Activated CD4-positive, alpha-beta T cell treated with anti-CD3 and anti-CD28 coated beads for 36 hours (primary cell): ENCODE measurements around the gene TEX35. TPM values are rescaled to one million over a fixed set of nuclear protein-coding genes. Genes with fewer than 3 reads are reported as not detected.

Source experiments
- ATAC-seq: fragments of 200-7000 bp; cut with Tn5 transposase; one replicate; pipeline ENCODE4 v1.10.0; 2021; ENCODE audit warnings: mild to moderate bottlenecking, moderate library complexity
- CTCF ChIA-PET: fragments of 350-600 bp; sonication (Branson Sonifier 250); formaldehyde crosslinking; loops from one replicate; lab custom pipeline; 2021; ENCODE audit warnings: antibody characterized with exemption; lab: Charles Lee
- POLR2A ChIA-PET: fragments of 350-600 bp; sonication (Branson Sonifier 250); formaldehyde crosslinking; loops from one replicate; lab custom pipeline; 2021; ENCODE audit warnings: antibody characterized with exemption, inconsistent platforms; lab: Charles Lee
- DNase-seq: peaks from one replicate; pipeline ENCODE4 v3.0.0-alpha.2; 2020
- H3K27ac Mint-ChIP-seq: one replicate; pipeline ENCODE4 v1.8.0; 2021; ENCODE audit warnings: mixed read lengths
- H3K27me3 Mint-ChIP-seq: one replicate; pipeline ENCODE4 v1.8.0; 2021; ENCODE audit warnings: mixed read lengths
- H3K36me3 Mint-ChIP-seq: one replicate; pipeline ENCODE4 v1.8.0; 2021; ENCODE audit warnings: low read depth, mixed read lengths
- H3K4me1 Mint-ChIP-seq: one replicate; pipeline ENCODE4 v1.8.0; 2021; ENCODE audit warnings: mixed read lengths
- H3K4me3 Mint-ChIP-seq: one replicate; pipeline ENCODE4 v1.8.0; 2021; ENCODE audit warnings: mild to moderate bottlenecking, moderate library complexity, mixed read lengths
- H3K9me3 Mint-ChIP-seq: one replicate; pipeline ENCODE4 v1.8.0; 2021; ENCODE audit warnings: low read depth, mixed read lengths
- intact Hi-C, 2 experiments: fragments of 100-400 bp; cut with DNase I in 1 of 2; cut with micrococcal nuclease in 1 of 2; formaldehyde crosslinking; loops; one replicate each; pipeline versions ENCODE4 v1.14.2 to v1.15.1; 2022 to 2024; cut with DNase I, micrococcal nuclease
- total RNA-seq, 2 experiments: library from RNA; stranded (reverse); gene quantifications; one replicate each; pipeline ENCODE4 v1.2.3, GENCODE V29; 2021

Gene TEX35
- total RNA-seq, 2 experiments from 2014 or later: not detected

DNA sequence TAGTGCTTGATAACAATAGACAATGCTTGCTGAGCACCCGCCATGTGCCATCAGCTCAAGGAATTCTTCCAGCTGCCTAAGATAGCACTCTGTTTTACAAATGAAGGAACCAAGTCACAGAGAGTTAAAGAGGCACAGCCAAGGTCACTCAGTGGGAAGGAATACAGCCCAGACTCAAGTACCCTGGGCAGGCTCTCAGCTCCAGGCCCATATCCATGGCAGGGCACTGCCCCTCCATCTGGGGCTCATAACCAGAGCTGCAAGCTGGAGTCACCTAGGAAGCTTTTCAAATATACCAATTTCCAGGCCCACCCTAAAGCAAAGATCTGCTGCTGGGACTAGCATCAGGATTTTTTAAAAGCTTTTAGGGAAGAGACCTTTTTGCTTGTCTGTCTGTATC, 17.8 kb upstream of the TEX35 start:
- H3K4me3 Mint-ChIP-seq: no peak overlapping the region
- ATAC-seq: no peak
- no peaks in the 10 kb centered on the region for H3K4me1 Mint-ChIP-seq
- no peaks in the 10 kb centered on the region for H3K27me3 Mint-ChIP-seq
- no peaks in the 10 kb centered on the region for H3K36me3 Mint-ChIP-seq
- H3K9me3 Mint-ChIP-seq: no peaks in the 10 kb centered on the region
- ChIA-PET CTCF (interaction anchor here (0.6 kb wide), 2 partner anchors 194 to 462 kb away, joined by 3 read pairs; no protein-coding TSS in a partner anchor), POLR2A (no interaction called here)
- intact Hi-C loops: no loop called here
- DNase-seq: no peak
- H3K27ac Mint-ChIP-seq: no peak overlapping the region

DNA sequence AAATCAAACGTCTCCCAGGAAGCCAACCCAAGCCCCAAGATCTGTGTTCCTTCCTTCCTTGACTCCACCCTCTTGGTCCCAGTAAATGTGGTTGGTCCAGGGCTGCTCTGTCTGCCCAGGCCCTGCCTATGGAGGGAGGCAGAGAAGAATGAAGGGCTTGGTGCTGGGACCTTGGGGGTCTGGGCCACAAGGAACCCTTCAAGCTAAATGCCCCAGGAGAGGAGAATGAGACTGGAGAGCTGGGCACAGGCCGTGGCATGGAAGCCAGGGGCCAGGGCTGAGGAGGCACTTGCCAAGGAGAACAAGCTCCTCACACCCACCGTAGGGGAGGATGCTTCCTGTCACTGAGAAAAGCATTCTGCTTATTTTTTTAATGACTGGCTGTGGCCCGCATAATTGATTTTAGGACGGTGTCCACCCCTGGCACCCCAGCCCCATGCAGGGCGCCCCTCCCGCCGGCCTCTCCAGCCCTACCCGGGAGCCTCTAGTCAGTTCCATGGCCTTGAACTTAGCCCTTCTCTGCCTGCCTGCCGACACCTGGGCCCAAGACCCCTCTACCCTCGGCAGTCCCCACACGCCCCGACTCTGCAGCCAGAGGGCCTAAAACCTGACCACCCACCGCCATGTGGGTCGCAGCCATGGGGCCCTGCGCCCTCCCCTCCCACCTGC, 17.0 kb upstream of the TEX35 start:
- H3K9me3 Mint-ChIP-seq: no peaks in the 10 kb centered on the region
- POLR2A ChIA-PET: no interaction called here
- CTCF ChIA-PET: interaction anchor here (0.6 kb wide), 1 partner anchor 463 kb away, joined by 3 read pairs; no protein-coding TSS in a partner anchor

DNA sequence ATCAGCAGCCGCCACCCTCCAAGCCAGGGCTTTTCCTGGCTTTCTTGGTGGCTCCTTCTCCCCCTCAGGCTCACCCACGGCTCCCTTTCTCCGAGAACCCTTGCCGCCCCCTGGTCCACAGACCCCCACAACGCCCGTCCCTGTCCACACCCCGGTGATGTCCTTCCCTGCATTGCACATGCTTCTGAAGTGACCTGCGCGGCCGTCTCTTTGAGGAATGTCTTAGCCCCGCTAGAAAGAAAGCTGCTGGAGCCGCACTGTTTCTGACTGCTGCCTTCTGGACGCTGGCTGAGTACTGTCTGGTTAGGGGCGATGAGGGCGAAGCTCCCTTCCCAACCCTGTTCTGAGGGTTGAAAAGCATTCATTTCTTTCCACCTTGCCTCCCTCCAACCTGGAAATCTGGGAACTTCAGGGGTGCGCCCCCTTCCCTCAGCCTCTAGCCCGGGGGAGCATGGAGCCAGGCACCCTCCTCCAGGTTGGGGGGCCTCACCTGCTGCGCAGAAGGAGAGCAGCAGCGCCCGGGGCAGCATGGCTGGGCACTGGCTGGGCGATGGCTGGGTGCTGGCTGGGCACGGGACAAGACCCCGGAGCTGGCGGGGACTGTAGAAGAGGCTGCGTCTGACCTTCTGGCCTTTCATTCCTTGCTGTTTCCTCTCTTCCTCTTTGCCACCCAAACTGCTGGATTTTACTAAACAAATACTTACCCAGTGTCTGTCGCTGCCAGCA, 16.3 kb upstream of the TEX35 start, which contains the start of gene CLEC20A:
Gene CLEC20A, minus strand, starts transcription at position 555 of the 726 bp plus-strand sequence. Its CDS starts 25 bp downstream, at position 530.
- Mint-ChIP-seq H3K36me3 (no peaks in the 10 kb centered on the region), H3K9me3 (no peaks in the 10 kb centered on the region), H3K27ac (no peak within 1 kb of the TSS), H3K27me3 (no peaks in the 10 kb centered on the region), H3K4me3 (no peak within 1 kb of the TSS), H3K4me1 (no peaks in the 10 kb centered on the region)
- CTCF ChIA-PET: no interaction called here
- ATAC-seq (no peak), DNase-seq (no peak)
- intact Hi-C loops: no loop called here
- POLR2A ChIA-PET: no interaction called here

More for the DNA sequence above, 17.0 kb upstream of the TEX35 start:
- Mint-ChIP-seq H3K4me3 (no peak overlapping the region), H3K36me3 (no peaks in the 10 kb centered on the region), H3K4me1 (no peaks in the 10 kb centered on the region), H3K27me3 (no peaks in the 10 kb centered on the region), H3K27ac (no peak overlapping the region)
- intact Hi-C loops: no loop called here
- ATAC-seq (no peak), DNase-seq (no peak)

DNA sequence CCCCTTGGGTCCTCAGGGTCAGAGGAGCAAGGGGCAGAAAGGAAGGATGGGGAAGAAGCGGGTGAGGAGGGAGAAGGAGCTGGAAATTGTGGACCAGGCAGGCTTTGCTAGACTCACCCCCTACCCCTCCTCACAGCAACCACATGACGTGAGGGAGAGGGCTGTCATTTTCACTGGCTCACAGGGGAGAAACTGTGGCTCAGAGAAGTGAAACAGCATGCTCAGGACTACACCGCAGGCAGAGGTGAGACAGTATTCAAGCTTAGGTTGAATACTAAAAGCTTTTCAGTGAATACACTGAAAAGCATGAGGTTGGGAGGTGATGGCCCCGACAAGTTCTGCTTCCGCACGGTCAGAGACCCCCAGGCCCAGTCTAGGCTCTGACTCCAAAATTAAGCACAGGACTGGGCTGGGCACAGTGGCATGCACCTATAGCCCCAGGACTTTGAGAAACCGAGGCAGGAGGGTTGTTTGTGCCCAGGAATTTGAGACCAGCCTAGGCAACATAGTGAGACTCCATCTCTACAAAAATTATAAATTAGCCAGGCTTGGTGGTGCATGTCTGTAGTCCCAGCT, 14.9 kb upstream of the TEX35 start:
- Mint-ChIP-seq H3K27me3 (no peaks in the 10 kb centered on the region), H3K36me3 (no peaks in the 10 kb centered on the region), H3K4me3 (no peak overlapping the region), H3K4me1 (no peaks in the 10 kb centered on the region), H3K27ac (no peak overlapping the region), H3K9me3 (no peaks in the 10 kb centered on the region)
- POLR2A ChIA-PET: no interaction called here
- DNase-seq: no peak
- intact Hi-C loops: no loop called here
- no peak for ATAC-seq
- CTCF ChIA-PET: no interaction called here

DNA sequence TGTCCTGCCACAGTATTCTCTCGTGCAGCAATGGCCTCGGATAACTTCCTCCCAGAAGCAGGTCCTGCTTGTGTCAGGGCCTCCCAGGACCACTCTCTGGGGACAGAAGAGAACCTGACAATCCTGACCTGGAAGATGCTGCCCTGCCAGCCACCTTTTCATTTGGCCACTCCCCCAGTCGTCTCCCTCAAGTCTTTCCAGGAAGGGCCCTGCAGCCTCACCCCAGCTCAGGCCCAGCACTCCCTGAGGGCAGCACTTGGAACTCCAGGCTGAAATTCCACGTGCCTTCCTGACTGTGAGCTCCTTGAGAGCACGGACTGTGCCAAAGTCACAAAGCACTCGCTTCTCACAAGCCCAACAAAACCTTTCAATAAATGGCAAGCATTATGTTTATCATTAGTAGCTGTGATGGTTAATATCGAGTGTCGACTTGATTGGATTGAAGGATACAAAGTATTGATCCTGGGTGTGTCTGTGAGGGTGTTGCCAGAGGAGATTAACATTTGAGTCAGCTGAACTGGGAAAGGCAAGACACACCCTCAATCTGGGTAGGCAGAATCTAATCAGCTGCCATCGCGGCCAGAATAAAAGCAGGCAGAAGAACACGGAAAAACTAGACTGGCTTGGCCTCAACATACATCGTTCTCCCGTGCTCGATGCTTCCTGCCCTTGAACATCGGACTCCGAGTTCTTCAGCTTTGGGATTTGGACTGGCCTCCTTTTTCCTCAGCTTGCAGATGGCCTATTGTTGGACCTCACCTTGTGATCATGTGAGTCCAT, 13.8 kb upstream of the TEX35 start:
- Mint-ChIP-seq H3K4me3 (no peak overlapping the region), H3K4me1 (no peaks in the 10 kb centered on the region), H3K9me3 (no peaks in the 10 kb centered on the region), H3K27ac (no peak overlapping the region), H3K36me3 (no peaks in the 10 kb centered on the region), H3K27me3 (peaks cover 2% of the 10 kb centered on the region)
- DNase-seq (no peak), ATAC-seq (no peak)
- intact Hi-C loops: no loop called here
- ChIA-PET POLR2A (no interaction called here), CTCF (interaction anchor here (3.2 kb wide), 1 partner anchor 199 kb away, joined by 11 read pairs; no protein-coding TSS in a partner anchor)

DNA sequence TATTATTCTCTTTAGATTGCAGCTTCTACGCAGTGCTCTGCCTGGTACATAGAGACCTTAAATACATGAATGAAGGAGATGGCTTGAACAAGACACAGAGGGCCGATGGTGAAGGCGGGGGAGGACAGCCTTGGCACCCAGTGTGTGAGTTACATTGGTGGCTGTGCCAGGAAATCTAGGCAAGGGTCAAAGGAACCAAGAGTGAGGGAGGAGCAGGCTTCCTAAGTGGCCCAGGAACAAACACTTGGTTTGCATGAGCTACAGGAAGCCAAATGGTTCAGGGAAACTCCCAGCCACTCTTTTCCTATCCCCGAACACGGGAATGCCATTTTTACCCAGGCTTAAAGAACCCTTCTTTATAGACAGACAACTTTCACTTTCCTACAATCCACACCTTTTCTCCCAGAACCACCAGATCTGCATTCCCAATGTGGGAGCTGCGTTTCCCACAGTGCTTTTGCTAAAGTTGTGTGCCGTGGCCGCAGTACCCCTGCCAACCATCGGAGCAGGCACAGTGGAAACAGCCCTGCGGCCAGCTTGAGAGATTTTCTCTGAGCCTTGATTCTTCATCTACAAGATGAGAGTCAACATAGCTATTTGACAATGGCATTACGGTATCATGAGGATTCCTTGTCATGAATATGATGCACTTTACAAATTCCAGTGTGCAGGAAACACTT, 12.7 kb upstream of the TEX35 start:
- DNase-seq: no peak
- intact Hi-C loops: loop anchor here (2.0 to 5.0 kb wide), 2 partner anchors 133 to 189 kb away; no protein-coding TSS in a partner anchor
- POLR2A ChIA-PET: no interaction called here
- Mint-ChIP-seq H3K27ac (no peak overlapping the region), H3K27me3 (peaks cover 2% of the 10 kb centered on the region), H3K4me3 (no peak overlapping the region), H3K9me3 (no peaks in the 10 kb centered on the region), H3K4me1 (no peaks in the 10 kb centered on the region), H3K36me3 (no peaks in the 10 kb centered on the region)
- CTCF ChIA-PET: interaction anchor here (0.7 to 3.2 kb wide), 6 partner anchors 7 to 200 kb away, joined by 3 to 20 read pairs (median 4); no protein-coding TSS in a partner anchor
- no peak for ATAC-seq

DNA sequence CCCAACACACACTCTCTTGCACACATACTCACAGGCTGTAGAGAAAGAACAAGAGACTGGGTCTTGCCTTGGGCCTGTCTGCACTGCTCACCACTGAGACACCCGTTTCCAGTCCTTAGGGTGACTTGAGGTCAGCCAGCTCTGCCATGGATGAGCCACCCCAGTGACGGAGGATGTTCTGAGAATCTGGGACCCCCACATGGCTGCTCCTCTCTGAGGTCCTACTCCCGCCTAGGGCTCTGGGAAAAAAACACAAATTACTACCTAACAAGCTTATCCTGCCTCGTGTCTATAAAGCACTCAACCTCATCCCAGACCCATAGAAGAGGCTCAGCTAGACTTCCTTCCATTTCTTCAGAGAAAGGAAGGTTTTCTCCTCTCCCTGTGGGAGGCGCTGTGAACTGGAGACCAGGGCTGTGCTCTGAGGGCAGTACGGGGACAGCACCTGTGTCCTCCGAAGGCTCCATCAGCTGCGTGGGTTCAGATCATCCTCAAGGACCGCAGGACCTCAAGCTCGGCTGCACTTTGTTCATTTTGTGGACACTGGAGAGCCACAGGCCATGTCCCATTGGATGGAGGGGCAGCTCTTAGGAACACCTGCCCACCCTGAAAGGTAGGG, 11.9 kb upstream of the TEX35 start:
- H3K9me3 Mint-ChIP-seq: no peaks in the 10 kb centered on the region
- peaks cover 2% of the 10 kb centered on the region for H3K27me3 Mint-ChIP-seq
- ATAC-seq (no peak), DNase-seq (no peak)
- H3K27ac Mint-ChIP-seq: no peak overlapping the region
- H3K4me3 Mint-ChIP-seq: no peak overlapping the region
- H3K36me3 Mint-ChIP-seq: no peaks in the 10 kb centered on the region
- ChIA-PET CTCF (interaction anchor here (0.6 to 3.2 kb wide), 11 partner anchors 8 to 1425 kb away, joined by 3 to 20 read pairs (median 3); no protein-coding TSS in a partner anchor), POLR2A (interaction anchor here (0.6 kb wide), 1 partner anchor 747 kb away, joined by 5 read pairs; no protein-coding TSS in a partner anchor)
- intact Hi-C loops: loop anchor here (2.0 to 5.0 kb wide), 2 partner anchors 134 to 190 kb away; no protein-coding TSS in a partner anchor
- no peaks in the 10 kb centered on the region for H3K4me1 Mint-ChIP-seq

DNA sequence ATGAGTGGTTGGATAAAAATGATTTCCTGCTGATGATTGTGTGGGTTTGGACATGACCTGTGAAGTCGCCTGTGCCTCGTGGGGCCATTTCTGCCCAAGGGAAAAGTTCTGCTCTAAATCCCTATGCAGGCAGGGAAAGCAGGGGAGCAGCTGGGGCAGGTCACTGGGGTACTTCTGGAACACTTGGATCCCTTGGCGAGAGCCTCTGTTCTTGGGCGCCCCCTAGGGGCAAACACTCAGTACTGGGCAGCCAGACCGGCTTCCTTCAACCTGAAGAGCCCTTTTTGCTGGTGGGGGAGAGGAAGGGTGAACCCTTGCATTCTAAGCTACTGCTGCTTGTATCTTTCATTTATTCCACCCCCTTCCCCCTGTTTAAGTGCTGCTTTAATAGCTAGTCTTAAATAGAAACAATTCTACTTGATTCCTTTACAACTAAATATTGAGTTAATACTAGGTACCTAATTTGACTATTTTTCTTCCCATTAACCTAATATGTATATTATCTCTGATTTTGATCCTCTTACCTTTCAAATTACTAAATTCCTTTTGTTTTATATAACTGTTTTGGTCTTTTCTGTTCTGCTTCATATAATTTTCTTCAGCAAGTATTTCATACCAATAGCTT, 11.1 kb upstream of the TEX35 start:
- no peak overlapping the region for H3K27ac Mint-ChIP-seq
- no peak overlapping the region for H3K4me3 Mint-ChIP-seq
- H3K4me1 Mint-ChIP-seq: no peaks in the 10 kb centered on the region
- no peaks in the 10 kb centered on the region for H3K36me3 Mint-ChIP-seq
- H3K9me3 Mint-ChIP-seq: no peaks in the 10 kb centered on the region
- ATAC-seq (peak; percentile 75), DNase-seq (peak; percentile 80)
- peaks cover 2% of the 10 kb centered on the region for H3K27me3 Mint-ChIP-seq
- CTCF ChIA-PET: interaction anchor here (0.6 to 3.2 kb wide), 14 partner anchors 10 to 1426 kb away, joined by 3 to 20 read pairs (median 4); no protein-coding TSS in a partner anchor
- intact Hi-C loops: loop anchor here (2.0 to 5.0 kb wide), 2 partner anchors 135 to 191 kb away; no protein-coding TSS in a partner anchor
- POLR2A ChIA-PET: interaction anchor here (0.6 kb wide), 1 partner anchor 747 kb away, joined by 5 read pairs; no protein-coding TSS in a partner anchor

DNA sequence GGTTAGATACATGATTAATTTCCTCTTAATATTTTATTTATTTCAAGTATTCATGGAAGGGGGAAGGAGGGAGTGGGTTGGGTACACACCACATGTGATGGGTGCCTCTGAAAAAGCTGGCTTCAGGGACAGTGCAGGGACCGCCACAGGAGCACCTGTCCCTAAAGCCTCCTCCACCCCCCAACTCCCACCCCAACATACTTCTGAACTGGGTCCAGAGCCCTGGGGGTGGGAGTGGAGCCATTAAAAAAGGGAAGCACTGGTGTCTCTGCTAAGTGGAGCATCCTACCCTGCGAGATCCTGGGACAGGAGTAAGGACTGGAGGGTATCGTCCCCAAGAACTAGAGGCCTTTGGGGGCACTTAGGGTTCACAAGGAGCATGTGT, 10.6 kb upstream of the TEX35 start:
- no peaks in the 10 kb centered on the region for H3K4me1 Mint-ChIP-seq
- ATAC-seq: no peak
- no peak overlapping the region for H3K27ac Mint-ChIP-seq
- H3K36me3 Mint-ChIP-seq: no peaks in the 10 kb centered on the region
- intact Hi-C loops: loop anchor here in 1 of 2 experiments (5.0 kb wide), 1 partner anchor 135 kb away; no protein-coding TSS in a partner anchor
- no peak overlapping the region for H3K4me3 Mint-ChIP-seq
- CTCF ChIA-PET: interaction anchor here (0.6 to 3.2 kb wide), 12 partner anchors 9 to 1226 kb away, joined by 3 to 20 read pairs (median 4); no protein-coding TSS in a partner anchor
- POLR2A ChIA-PET: no interaction called here
- DNase-seq: no peak
- no peaks in the 10 kb centered on the region for H3K9me3 Mint-ChIP-seq
- H3K27me3 Mint-ChIP-seq: peaks cover 2% of the 10 kb centered on the region
